Measurements from ENCODE around the gene IL23A. TPM values are rescaled to one million over a fixed set of nuclear protein-coding genes. Genes with fewer than 3 reads are reported as not detected.

IL23A gene
- total and polyA plus RNA-seq, 2 of the 13 experiments (the other 11 are each of a cell fraction or from before 2014, with no cell fraction given) = 0.33 to 0.35 TPM

- TF ChIP-seq ZNF235 (CRISPR knock-in tag; IDR thresholded peaks at IDR 0.05; ENCODE audit: borderline replicate concordance) = no peak
- no peak for TF ChIP-seq ZBTB7B (CRISPR knock-in tag; IDR thresholded peaks at IDR 0.05)
- no peak for TF ChIP-seq ZNF768 (CRISPR knock-in tag; IDR thresholded peaks at IDR 0.05)
These were observed 31.3 kb upstream of the IL23A start (continued) for GRCh38 chr12:56307221-56307965.

GRCh38 chr12:56308714-56309113, 30.0 kb upstream of the IL23A start:
- WGBS (ENCODE audit: low lambda C conversion rate) = 96% methylated on average over 3 of the region's 3 CpGs
- DNase-seq (ENCODE audit: low spot score) = no peak
- POLR2A ChIA-PET = no interaction called here

GRCh38 chr12:56311003-56311402, 27.7 kb upstream of the IL23A start:
- CTCF ChIA-PET (ENCODE audit: low intra/inter-chr PET ratio, low total read pairs) = no interaction called here
- no peaks in the 10 kb centered on the region for H3K9me3 ChIP-seq (ENCODE audit: low read length)
- H3K4me3 ChIP-seq (replicated peaks in 1 of 3; ENCODE audit: insufficient read depth in 1 of 3, low read depth in 2 of 3, low read length in 3 of 3) = no peak overlapping the region
- in situ Hi-C loops (cut with HindIII; ENCODE audit: extremely low pct_ligation_motif_present, low pct_unique_long_range_greater_than_20kb) (no loop called here), intact Hi-C loops (cut with micrococcal nuclease; ENCODE audit: unreplicated experiment) (no loop called here)
- peaks cover 12 to 19% of the 10 kb centered on the region in 2 experiments for H3K36me3 ChIP-seq (replicated peaks in 1 of 2; ENCODE audit: control insufficient read depth in 1 of 2, insufficient read depth in 2 of 2, low read length in 2 of 2)
- H2AFZ ChIP-seq (ENCODE audit: low read length) = no peak overlapping the region
- H3K4me1 ChIP-seq (ENCODE audit: insufficient read depth, low read length) = peaks cover 12% of the 10 kb centered on the region
- peaks cover 17% of the 10 kb centered on the region for H3K79me2 ChIP-seq (ENCODE audit: insufficient read depth, low read length)
- H3K27ac ChIP-seq (ENCODE audit: extremely low read length, insufficient read depth, low read length) = no peak overlapping the region
- TF ChIP-seq RBM22 (optimal IDR thresholded peaks at IDR 0.05; ENCODE audit: low read length) (peak; percentile 82), ZNF543 (CRISPR knock-in tag; IDR thresholded peaks at IDR 0.05) (no peak), POLR2G (IDR thresholded peaks at IDR 0.05; ENCODE audit: low read depth, low read length) (peak; percentile 31; the same call in 1 of the 2 replicates), AGO2 (optimal IDR thresholded peaks at IDR 0.05; ENCODE audit: low read depth, low read length) (peak; percentile 20)
- no peaks in the 10 kb centered on the region; a peak in 1 of 5 replicates for H3K27me3 ChIP-seq (ENCODE audit: control insufficient read depth in 1 of 2, insufficient read depth in 2 of 2, low read length in 2 of 2)
- POLR2A ChIA-PET = interaction anchor here (1.1 kb wide), 1 partner anchor 12 kb away, joined by 3 read pairs; no protein-coding TSS in a partner anchor
- H4K20me1 ChIP-seq (ENCODE audit: insufficient read depth, low read length) = no peaks in the 10 kb centered on the region
- no TSS peak for BruUV-seq (replicated peaks)
- FAIRE-seq (no peak), DNase-seq (ENCODE audit: low spot score) (no peak), ATAC-seq (no peak)
- H3K4me2 ChIP-seq (ENCODE audit: low read depth, low read length) = no peak overlapping the region
- H3K9ac ChIP-seq (ENCODE audit: insufficient read depth, low read depth, low read length) = no peak overlapping the region
- WGBS (ENCODE audit: low lambda C conversion rate) = 97% methylated on average over 12 of the region's 12 CpGs

More at GRCh38 chr12:56308714-56309113, 30.0 kb upstream of the IL23A start:
- Histone ChIP-seq H2AFZ (ENCODE audit: low read length) (no peak overlapping the region), H3K4me1 (ENCODE audit: insufficient read depth, low read length) (no peaks in the 10 kb centered on the region), H3K9ac (ENCODE audit: insufficient read depth, low read depth, low read length) (no peak overlapping the region), H3K27me3 (ENCODE audit: control insufficient read depth in 1 of 2, insufficient read depth in 2 of 2, low read length in 2 of 2) (no peaks in the 10 kb centered on the region), H3K4me3 (replicated peaks in 1 of 3; ENCODE audit: insufficient read depth in 1 of 3, low read depth in 2 of 3, low read length in 3 of 3) (no peak overlapping the region), H4K20me1 (ENCODE audit: insufficient read depth, low read length) (no peaks in the 10 kb centered on the region), H3K9me3 (ENCODE audit: low read length) (no peaks in the 10 kb centered on the region), H3K4me2 (ENCODE audit: low read depth, low read length) (no peak overlapping the region), H3K36me3 (replicated peaks in 1 of 2; ENCODE audit: control insufficient read depth in 1 of 2, insufficient read depth in 2 of 2, low read length in 2 of 2) (peaks cover 11 to 24% of the 10 kb centered on the region in 2 experiments), H3K27ac (ENCODE audit: extremely low read length, insufficient read depth, low read length) (no peak overlapping the region), H3K79me2 (ENCODE audit: insufficient read depth, low read length) (no peaks in the 10 kb centered on the region)
- in situ Hi-C loops (cut with HindIII; ENCODE audit: extremely low pct_ligation_motif_present, low pct_unique_long_range_greater_than_20kb) = no loop called here
- CTCF ChIA-PET (ENCODE audit: low intra/inter-chr PET ratio, low total read pairs) = no interaction called here
- FAIRE-seq (no peak), ATAC-seq (no peak)
- TF ChIP-seq PAWR (CRISPR knock-in tag; IDR thresholded peaks at IDR 0.05; ENCODE audit: borderline replicate concordance) = no peak
- TF ChIP-seq ZNF629 (CRISPR knock-in tag; conservative IDR thresholded peaks at IDR 0.05) = peak; percentile 56; the same call in 1 of the 2 replicates
- no TSS peak for BruUV-seq (replicated peaks)
- intact Hi-C loops (cut with micrococcal nuclease; ENCODE audit: unreplicated experiment) = no loop called here

All from HepG2 (cell line).